GM21528 (cell line): ENCODE data around the gene CCDC157.
"Not testable (repeated sequence)": the region's sequence is repeated elsewhere in the genome, so short reads cannot be mapped to it uniquely, and the experiment has no call there.

Source experiments
- ATAC-seq: cut with Tn5 transposase; IDR thresholded peaks from one replicate; pipeline ENCODE4 v1.9.1; 2021; ENCODE audit warnings: mild to moderate bottlenecking, moderate library complexity; ENCODE audit not compliant: unreplicated experiment, low FRiP score

Gene CCDC157

DNA sequence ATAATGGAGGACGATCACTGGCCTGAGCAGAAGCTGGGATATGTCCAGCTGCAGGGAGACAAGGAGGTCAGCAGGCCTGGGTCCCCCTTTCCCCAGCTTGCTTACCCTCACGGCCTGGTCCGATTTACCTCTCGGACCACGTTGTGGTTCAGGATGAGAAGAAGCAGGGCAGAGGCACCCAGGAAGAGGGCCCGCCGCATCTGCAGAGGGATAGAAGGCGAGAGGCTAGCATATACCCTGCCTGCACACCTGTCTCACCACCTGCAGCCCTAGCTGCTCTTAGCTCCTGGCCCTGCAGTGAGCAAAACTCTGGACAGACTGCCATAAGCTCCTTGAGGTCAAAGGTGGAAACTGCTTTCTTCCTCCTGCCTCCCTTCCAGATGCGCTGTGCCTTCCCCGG lies 29.1 kb downstream of the CCDC157 start:
- ATAC-seq, result no peak

DNA sequence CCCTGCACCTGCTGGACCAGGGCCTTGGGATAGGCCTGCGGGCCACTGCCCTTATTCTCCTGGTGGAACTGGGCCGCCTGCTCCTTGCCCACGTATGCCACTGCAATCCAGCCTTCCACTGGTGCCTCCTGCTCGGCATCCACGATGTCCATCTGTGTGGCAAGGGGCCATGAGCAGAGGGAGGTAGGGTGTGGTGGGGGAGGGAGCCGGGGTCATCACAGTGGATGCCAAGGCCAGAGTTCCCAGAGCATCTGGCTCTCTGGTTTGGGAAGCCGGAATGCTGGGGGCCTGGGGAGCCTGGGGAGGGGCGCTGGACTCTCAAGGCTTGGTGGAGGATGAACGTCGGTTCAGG lies 29.8 kb downstream of the CCDC157 start:
- no peak for ATAC-seq

DNA sequence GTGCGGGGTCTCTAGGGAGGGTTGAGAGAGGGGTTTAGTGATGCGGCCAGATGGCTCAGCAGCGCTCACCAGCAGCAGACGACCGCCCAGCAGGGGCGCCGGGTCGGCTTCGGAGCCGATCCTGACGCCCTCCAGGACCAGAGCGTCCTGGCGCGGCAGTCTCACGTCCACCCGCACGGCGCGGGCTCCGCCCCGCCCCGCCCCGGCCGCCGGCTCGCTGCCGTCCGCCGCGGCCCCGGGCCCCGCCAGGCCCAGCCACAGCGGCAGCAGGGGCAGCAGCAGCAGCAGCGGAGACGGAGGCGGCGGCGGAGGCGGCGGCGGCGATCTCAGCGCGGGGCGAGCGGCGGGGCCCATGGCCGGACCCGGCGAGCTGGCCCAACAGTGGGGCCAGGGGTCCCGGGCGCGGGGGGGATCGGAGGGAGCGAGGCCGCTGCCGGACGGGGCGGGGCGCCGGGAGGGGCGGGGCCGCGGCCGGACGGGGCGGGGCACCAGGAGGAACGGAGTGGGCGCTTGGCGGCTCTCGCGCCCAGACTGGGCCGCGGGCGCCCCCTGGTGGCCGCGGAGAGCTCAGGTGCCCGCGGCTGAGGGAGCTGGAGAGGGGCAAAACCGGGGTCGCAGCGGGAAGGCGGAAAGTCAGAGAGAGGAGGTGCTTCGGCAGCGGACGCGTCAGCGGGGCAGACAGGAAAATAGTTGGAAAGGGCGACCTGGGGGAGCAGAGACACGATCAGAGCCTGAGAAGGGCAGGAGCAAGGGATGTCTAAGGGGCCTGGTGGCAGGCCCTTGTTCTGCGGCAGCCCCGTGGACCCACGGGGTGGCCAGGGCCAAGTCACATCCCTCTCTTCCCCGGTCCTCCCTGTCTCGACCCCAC lies 30.4 kb downstream of the CCDC157 start, which contains the start of gene RNF215:
RNF215 (minus strand) TSS at position 452 of the 868 bp plus-strand sequence; CDS start at position 354, 98 bp downstream.
- ATAC-seq, result no peak

- ATAC-seq, result no peak
Observed at GRCh38 chr22:30390974-30391691, 34.3 kb downstream of the CCDC157 start.

- ATAC-seq, result no peak
Observed at GRCh38 chr22:30392661-30393321, 36.0 kb downstream of the CCDC157 start.

- ATAC-seq, result no peak
Observed at GRCh38 chr22:30393322-30393680, 36.5 kb downstream of the CCDC157 start.

GRCh38 chr22:30393885-30394284 lies 37.1 kb downstream of the CCDC157 start:
- ATAC-seq, result no peak

- ATAC-seq, result no peak
Observed at GRCh38 chr22:30396871-30397655, 40.3 kb downstream of the CCDC157 start, which contains the start of gene SEC14L2. SEC14L2 (plus strand) TSS chr22:30397018; CDS start chr22:30397117, 99 bp downstream.

GRCh38 chr22:30397656-30398635 lies 41.1 kb downstream of the CCDC157 start:
- no peak for ATAC-seq

DNA sequence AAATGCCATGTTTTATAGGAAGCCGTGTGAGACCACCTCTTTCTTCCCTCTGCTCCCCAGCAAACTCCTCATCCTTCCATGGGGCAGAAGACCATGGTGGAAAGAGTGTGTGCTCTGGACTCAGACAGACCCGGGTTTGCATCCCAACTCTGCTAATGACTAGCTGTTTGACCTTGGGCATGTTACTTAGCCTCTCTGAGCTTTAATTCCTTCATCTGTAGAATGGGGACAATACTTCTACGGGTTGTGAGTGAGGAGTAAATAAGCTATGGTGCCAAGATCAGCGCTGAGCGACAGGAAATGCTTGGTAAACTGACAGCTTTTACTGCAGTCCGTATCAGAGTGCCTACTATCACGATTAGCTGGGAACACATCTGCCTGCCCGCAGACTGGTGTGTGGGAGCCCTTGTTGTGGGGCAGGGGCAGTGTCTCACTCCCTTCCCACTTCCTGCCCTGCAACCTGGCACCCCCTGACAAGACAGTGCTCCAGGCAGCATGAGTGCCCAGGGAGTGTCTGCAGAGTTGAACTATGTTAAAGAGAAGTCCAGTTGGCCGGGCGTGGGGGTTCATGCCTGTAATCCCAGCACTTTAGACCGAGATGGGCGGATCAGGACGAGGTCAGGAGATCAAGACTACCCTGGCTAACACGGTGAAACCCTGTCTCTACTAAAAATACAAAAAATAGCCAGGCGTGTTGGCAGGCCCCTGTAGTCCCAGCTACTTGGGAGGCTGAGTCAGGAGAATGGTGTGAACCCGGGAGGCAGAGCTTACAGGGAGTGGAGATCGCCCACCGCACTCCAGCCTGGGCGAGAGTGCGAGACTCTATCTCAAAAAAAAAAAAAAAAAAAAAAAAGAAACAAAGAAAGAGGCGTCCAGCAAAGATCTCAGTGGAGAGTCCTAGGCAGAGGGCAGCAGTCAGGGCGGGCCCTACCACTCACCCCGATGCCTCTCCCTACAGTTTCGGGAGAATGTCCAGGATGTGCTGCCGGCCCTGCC lies 42.2 kb downstream of the CCDC157 start:
- no peak for ATAC-seq

- no peak for ATAC-seq
Observed at GRCh38 chr22:30399718-30400117, 42.9 kb downstream of the CCDC157 start.

GRCh38 chr22:30400159-30400558 lies 43.4 kb downstream of the CCDC157 start:
- no peak for ATAC-seq

GRCh38 chr22:30401024-30401423 lies 44.2 kb downstream of the CCDC157 start:
- ATAC-seq, result not testable (repeated sequence)

DNA sequence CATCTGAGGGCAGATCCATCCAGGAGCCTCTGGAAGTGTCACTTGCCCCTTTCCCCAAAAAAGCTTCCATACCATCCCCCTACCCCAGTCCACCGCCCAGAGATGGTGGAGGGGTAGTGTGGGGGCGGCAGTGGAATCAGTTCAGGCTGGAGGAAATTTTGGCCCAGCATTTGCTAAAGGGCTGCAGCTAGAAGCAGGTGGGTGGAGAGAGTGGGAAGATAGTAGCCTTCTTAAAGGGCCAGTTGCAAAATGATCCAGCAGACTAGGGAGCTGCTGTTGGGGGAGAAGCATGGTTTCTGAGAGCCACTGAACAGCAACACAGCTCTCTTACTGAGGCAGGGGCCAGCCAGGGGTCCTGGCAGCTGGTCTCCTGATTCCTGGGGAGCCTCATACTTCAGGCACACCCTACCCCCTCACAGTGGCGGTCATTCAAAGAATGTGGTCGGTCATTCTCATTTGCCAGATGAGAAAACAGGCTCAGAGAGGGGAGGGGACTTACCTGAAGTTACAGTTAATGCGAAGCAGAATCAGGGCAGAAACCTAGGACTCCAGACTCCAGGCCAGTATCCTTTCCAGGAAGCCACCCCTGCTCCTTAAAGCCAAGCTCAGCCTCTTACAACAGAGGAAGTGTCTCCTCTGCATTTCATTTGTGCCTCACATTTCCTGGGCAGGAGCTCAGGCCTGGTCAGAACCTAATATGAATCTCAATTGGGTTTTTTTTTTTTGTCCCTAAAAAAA lies 45.4 kb downstream of the CCDC157 start:
- no peak for ATAC-seq

- not testable (repeated sequence) for ATAC-seq
Observed at GRCh38 chr22:30402766-30403104, 45.9 kb downstream of the CCDC157 start.

DNA sequence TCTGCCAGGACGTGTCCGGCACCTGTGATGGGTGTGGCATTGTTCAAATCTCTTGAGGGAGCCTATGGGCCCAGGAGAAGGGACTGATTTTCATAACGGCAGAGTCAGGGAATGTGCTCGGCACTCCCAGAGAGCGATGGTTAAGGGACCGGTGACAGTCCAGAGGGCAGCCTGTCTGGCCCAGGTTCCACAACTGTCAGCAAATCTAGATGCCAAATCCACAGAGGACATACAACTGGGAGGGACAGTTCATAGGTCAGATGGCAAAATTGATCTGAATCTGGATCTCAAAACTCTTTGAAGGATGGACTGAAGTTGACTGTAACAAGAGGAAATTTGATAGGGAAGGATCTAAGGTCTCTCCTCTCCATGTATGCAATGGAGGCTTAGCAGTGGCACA lies 47.5 kb downstream of the CCDC157 start:
- ATAC-seq, result no peak

DNA sequence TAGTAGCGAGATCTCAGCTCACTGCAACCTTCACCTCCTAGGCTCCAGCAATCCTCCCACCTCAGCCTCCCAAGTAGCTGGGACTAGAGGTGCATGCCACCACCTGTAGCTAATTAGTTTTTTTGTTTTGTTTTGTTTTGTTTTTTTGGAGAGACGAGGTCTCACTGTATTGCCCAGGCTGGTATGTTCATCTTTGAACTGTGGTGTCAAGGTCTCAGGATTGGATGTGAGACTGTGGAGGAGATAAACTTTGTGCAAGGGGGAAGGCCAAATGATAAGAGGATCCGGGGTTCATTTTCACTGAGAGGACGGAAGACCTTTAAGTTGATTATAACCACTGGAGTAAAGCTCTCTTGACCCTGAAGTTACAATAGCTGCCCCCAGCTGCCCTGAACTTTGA lies 48.9 kb downstream of the CCDC157 start:
- ATAC-seq, result no peak
